BE2C (cell line): Measurements from ENCODE around the gene SPAG9.
A peak's percentile ranks its signal among the peaks of the same experiment; 100 is the strongest.

ENCODE experiments used
- DNase-seq: peaks from one replicate; pipeline ENCODE4 v3.0.0-alpha.2; 2020
- H3K27me3 ChIP-seq: fragments of 250-450 bp; sonication (Bioruptor Pico); 2 replicates; pipeline ENCODE4 v1.5.1; 2020; ENCODE audit warnings: mild to moderate bottlenecking
- H3K36me3 ChIP-seq: fragments of 250-450 bp; sonication (Bioruptor Pico); 2 replicates; pipeline ENCODE4 v1.5.1; 2020; ENCODE audit warnings: mild to moderate bottlenecking
- H3K4me1 ChIP-seq: fragments of 250-450 bp; sonication (Bioruptor Pico); 2 replicates; pipeline ENCODE4 v1.5.1; 2020
- H3K4me3 ChIP-seq: 2 replicates; pipeline ENCODE4 v1.5.1; 2011; ENCODE audit warnings: low read depth, low read length
- H3K9me3 ChIP-seq: fragments of 250-450 bp; sonication (Bioruptor Pico); 2 replicates; pipeline ENCODE4 v1.5.1; 2020
- TF ChIP-seq, protein P1 (sequence below): IDR thresholded peaks from 2 replicates; pipeline ENCODE4 v1.5.1; 2012; ENCODE audit warnings: mild to moderate bottlenecking, low read depth, low read length

SPAG9 gene

DNA sequence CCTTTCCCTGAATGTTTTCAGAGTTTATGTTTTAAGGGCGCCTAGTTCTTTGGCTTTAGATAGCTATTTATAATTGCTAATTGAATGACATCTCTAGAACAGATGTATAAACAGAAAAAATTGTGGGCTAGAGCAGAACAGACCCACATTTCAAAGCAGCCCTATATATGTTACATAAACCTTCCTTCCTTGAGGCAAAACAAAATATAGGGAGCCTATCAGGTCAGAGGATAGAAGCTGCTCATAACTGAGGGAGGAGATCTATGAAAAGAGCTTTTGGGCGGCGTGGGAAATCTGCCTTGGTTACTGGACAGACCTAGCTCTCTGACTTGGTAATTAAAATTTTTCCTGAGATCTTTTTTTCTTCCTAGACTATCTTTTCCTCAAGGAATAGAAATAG, 68.4 kb downstream of the SPAG9 start:
- TF ChIP-seq, protein P1, sequence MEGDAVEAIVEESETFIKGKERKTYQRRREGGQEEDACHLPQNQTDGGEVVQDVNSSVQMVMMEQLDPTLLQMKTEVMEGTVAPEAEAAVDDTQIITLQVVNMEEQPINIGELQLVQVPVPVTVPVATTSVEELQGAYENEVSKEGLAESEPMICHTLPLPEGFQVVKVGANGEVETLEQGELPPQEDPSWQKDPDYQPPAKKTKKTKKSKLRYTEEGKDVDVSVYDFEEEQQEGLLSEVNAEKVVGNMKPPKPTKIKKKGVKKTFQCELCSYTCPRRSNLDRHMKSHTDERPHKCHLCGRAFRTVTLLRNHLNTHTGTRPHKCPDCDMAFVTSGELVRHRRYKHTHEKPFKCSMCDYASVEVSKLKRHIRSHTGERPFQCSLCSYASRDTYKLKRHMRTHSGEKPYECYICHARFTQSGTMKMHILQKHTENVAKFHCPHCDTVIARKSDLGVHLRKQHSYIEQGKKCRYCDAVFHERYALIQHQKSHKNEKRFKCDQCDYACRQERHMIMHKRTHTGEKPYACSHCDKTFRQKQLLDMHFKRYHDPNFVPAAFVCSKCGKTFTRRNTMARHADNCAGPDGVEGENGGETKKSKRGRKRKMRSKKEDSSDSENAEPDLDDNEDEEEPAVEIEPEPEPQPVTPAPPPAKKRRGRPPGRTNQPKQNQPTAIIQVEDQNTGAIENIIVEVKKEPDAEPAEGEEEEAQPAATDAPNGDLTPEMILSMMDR, result no peak
- no peak for DNase-seq
- Histone ChIP-seq H3K36me3 (no peaks in the 10 kb centered on the region), H3K9me3 (no peaks in the 10 kb centered on the region), H3K4me1 (peaks cover 3% of the 10 kb centered on the region; the same call in 1 of the 2 replicates), H3K27me3 (no peaks in the 10 kb centered on the region), H3K4me3 (no peak overlapping the region)

GRCh38 chr17:51050291-51051033, 70.2 kb downstream of the SPAG9 start:
- Histone ChIP-seq H3K4me3 (no peak overlapping the region), H3K27me3 (no peaks in the 10 kb centered on the region), H3K9me3 (no peaks in the 10 kb centered on the region), H3K4me1 (no peaks in the 10 kb centered on the region), H3K36me3 (no peaks in the 10 kb centered on the region)
- no peak for DNase-seq
- TF ChIP-seq, protein P1, result no peak

GRCh38 chr17:51046514-51047384, 73.9 kb downstream of the SPAG9 start:
- Histone ChIP-seq H3K9me3 (no peaks in the 10 kb centered on the region), H3K36me3 (no peaks in the 10 kb centered on the region), H3K27me3 (no peaks in the 10 kb centered on the region), H3K4me1 (no peaks in the 10 kb centered on the region), H3K4me3 (peak overlapping the region; percentile 63)
- TF ChIP-seq, protein P1, result peak; percentile 4; the same call in 1 of the 2 replicates
- peak; percentile 89 for DNase-seq

DNA sequence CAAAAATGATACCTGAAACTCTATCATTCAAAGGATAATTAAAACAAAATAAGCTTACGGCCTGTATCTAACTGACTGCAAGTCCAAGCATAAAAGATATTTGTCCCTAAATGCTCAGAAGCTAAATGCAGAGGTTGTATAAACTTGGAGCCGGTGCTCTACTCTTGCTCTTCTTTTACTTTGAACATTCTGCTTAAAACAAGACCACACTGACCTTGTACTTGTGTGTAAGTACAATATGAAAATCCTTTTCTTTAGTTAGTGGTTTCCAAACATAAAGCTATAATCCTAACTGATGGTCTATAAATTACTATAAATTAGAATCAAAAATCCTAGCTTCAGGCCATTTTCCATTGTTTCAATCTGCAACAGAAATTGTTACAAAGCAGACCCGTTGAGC, 74.6 kb downstream of the SPAG9 start:
- H3K4me1 ChIP-seq, result no peaks in the 10 kb centered on the region
- TF ChIP-seq, protein P1, result no peak
- DNase-seq, result no peak
- no peaks in the 10 kb centered on the region for H3K27me3 ChIP-seq
- H3K36me3 ChIP-seq, result no peaks in the 10 kb centered on the region
- H3K9me3 ChIP-seq, result no peaks in the 10 kb centered on the region
- peak overlapping the region; percentile 63 for H3K4me3 ChIP-seq

GRCh38 chr17:51045621-51046020, 75.0 kb downstream of the SPAG9 start:
- Histone ChIP-seq H3K9me3 (no peaks in the 10 kb centered on the region), H3K4me3 (peak overlapping the region; percentile 63), H3K27me3 (no peaks in the 10 kb centered on the region), H3K36me3 (peaks cover 2% of the 10 kb centered on the region; the same call in 1 of the 2 replicates), H3K4me1 (no peaks in the 10 kb centered on the region)
- TF ChIP-seq, protein P1, result no peak
- no peak for DNase-seq
